BE2C (cell line): ENCODE measurements around the gene GOPC.

ENCODE experiments used
- DNase-seq: peaks from one replicate; pipeline ENCODE4 v3.0.0-alpha.2; 2020
- H3K27me3 ChIP-seq: fragments of 250-450 bp; sonication (Bioruptor Pico); 2 replicates; pipeline ENCODE4 v1.5.1; 2020; ENCODE audit warnings: mild to moderate bottlenecking
- H3K36me3 ChIP-seq: fragments of 250-450 bp; sonication (Bioruptor Pico); 2 replicates; pipeline ENCODE4 v1.5.1; 2020; ENCODE audit warnings: mild to moderate bottlenecking
- H3K4me1 ChIP-seq: fragments of 250-450 bp; sonication (Bioruptor Pico); 2 replicates; pipeline ENCODE4 v1.5.1; 2020
- H3K4me3 ChIP-seq: 2 replicates; pipeline ENCODE4 v1.5.1; 2011; ENCODE audit warnings: low read depth, low read length
- H3K9me3 ChIP-seq: fragments of 250-450 bp; sonication (Bioruptor Pico); 2 replicates; pipeline ENCODE4 v1.5.1; 2020
- CTCF ChIP-seq: IDR thresholded peaks from 2 replicates; pipeline ENCODE4 v1.5.1; 2012; ENCODE audit warnings: mild to moderate bottlenecking, low read depth, low read length

Gene GOPC

GRCh38 chr6:117613920-117614560 is 11.7 kb upstream of the GOPC start:
- H3K4me3 ChIP-seq: no peak overlapping the region
- no peaks in the 10 kb centered on the region for H3K27me3 ChIP-seq
- no peak for DNase-seq
- H3K9me3 ChIP-seq: no peaks in the 10 kb centered on the region
- no peaks in the 10 kb centered on the region for H3K4me1 ChIP-seq
- H3K36me3 ChIP-seq: no peaks in the 10 kb centered on the region
- TF ChIP-seq CTCF: no peak

GRCh38 chr6:117607511-117607910 is 5.2 kb upstream of the GOPC start:
- no peak for DNase-seq
- no peak for TF ChIP-seq CTCF
- H3K27me3 ChIP-seq: no peaks in the 10 kb centered on the region
- H3K9me3 ChIP-seq: no peaks in the 10 kb centered on the region
- no peak overlapping the region for H3K4me3 ChIP-seq
- no peaks in the 10 kb centered on the region for H3K36me3 ChIP-seq
- H3K4me1 ChIP-seq: no peaks in the 10 kb centered on the region

GRCh38 chr6:117605169-117605826 is 3.0 kb upstream of the GOPC start:
- no peaks in the 10 kb centered on the region for H3K27me3 ChIP-seq
- peak; percentile 86 for TF ChIP-seq CTCF
- no peaks in the 10 kb centered on the region for H3K9me3 ChIP-seq
- H3K36me3 ChIP-seq: no peaks in the 10 kb centered on the region
- H3K4me3 ChIP-seq: no peak overlapping the region
- H3K4me1 ChIP-seq: no peaks in the 10 kb centered on the region
- DNase-seq: peak; percentile 53

- Histone ChIP-seq H3K9me3 (no peaks in the 10 kb centered on the region), H3K4me3 (no peak overlapping the region), H3K36me3 (no peaks in the 10 kb centered on the region), H3K4me1 (no peaks in the 10 kb centered on the region), H3K27me3 (no peaks in the 10 kb centered on the region)
- no peak for TF ChIP-seq CTCF
- DNase-seq: no peak
These were observed 1.5 kb upstream of the GOPC start for GRCh38 chr6:117603821-117604220.

- Histone ChIP-seq H3K4me1 (no peaks in the 10 kb centered on the region), H3K27me3 (no peaks in the 10 kb centered on the region), H3K36me3 (no peaks in the 10 kb centered on the region), H3K4me3 (peak overlapping the region; percentile 83), H3K9me3 (no peaks in the 10 kb centered on the region)
- TF ChIP-seq CTCF: no peak
- DNase-seq: no peak
These were observed 733 bp upstream of the GOPC start for GRCh38 chr6:117602899-117603588.

- H3K27me3 ChIP-seq: no peaks in the 10 kb centered on the region
- no peak for TF ChIP-seq CTCF
- H3K4me1 ChIP-seq: no peaks in the 10 kb centered on the region
- peak overlapping the region; percentile 83 for H3K4me3 ChIP-seq
- no peak for DNase-seq
- no peaks in the 10 kb centered on the region for H3K9me3 ChIP-seq
- H3K36me3 ChIP-seq: peaks cover 7% of the 10 kb centered on the region
These were observed 530 bp downstream of the GOPC start for GRCh38 chr6:117601811-117602150.
